ENCODE results near the gene IRF7.

IRF7 gene

GRCh38 chr11:610146-610801, 5.5 kb downstream of the IRF7 start:
- H3K4me3 ChIP-seq (ENCODE audit: low read length): no peak overlapping the region
- no peak for TF ChIP-seq CTCF (conservative IDR thresholded peaks at IDR 0.05; ENCODE audit: low read depth, low read length)
- no peak for DNase-seq (ENCODE audit: low read depth)

GRCh38 chr11:609341-609811, 6.4 kb downstream of the IRF7 start:
- TF ChIP-seq CTCF (conservative IDR thresholded peaks at IDR 0.05; ENCODE audit: low read depth, low read length): no peak
- no peak for DNase-seq (ENCODE audit: low read depth)
- H3K4me3 ChIP-seq (ENCODE audit: low read length): no peak overlapping the region

- DNase-seq (ENCODE audit: low read depth): no peak
- TF ChIP-seq CTCF (conservative IDR thresholded peaks at IDR 0.05; ENCODE audit: low read depth, low read length): no peak
- H3K4me3 ChIP-seq (ENCODE audit: low read length): no peak overlapping the region
Measured at GRCh38 chr11:608791-609251, 6.9 kb downstream of the IRF7 start.

GRCh38 chr11:607971-608659, 7.6 kb downstream of the IRF7 start:
- no peak for TF ChIP-seq CTCF (conservative IDR thresholded peaks at IDR 0.05; ENCODE audit: low read depth, low read length)
- no peak overlapping the region for H3K4me3 ChIP-seq (ENCODE audit: low read length)
- no peak for DNase-seq (ENCODE audit: low read depth)

GRCh38 chr11:607020-607780, 8.6 kb downstream of the IRF7 start:
- no peak overlapping the region for H3K4me3 ChIP-seq (ENCODE audit: low read length)
- no peak for TF ChIP-seq CTCF (conservative IDR thresholded peaks at IDR 0.05; ENCODE audit: low read depth, low read length)
- DNase-seq (ENCODE audit: low read depth): no peak

GRCh38 chr11:606245-606644, 9.5 kb downstream of the IRF7 start:
- no peak for TF ChIP-seq CTCF (conservative IDR thresholded peaks at IDR 0.05; ENCODE audit: low read depth, low read length)

More at GRCh38 chr11:606245-606644, 9.5 kb downstream of the IRF7 start:
- H3K4me3 ChIP-seq (ENCODE audit: low read length): no peak overlapping the region
- DNase-seq (ENCODE audit: low read depth): no peak

Measured in retinal pigment epithelial cell (primary cell).